NK-92 treated with Interleukin-12 subunit alpha and Interleukin-12 subunit beta, amount 100 ng/mL, for 24 hours (cell line): ENCODE data around the gene KREMEN1.
"Not testable (repeated sequence)": the region's sequence is repeated elsewhere in the genome, so short reads cannot be mapped to it uniquely, and the experiment has no call there.

ENCODE experiments used
- DNase-seq: peaks from one replicate; lab custom pipeline; 2025; lab: John Stamatoyannopoulos, UW

KREMEN1 gene, protein sequence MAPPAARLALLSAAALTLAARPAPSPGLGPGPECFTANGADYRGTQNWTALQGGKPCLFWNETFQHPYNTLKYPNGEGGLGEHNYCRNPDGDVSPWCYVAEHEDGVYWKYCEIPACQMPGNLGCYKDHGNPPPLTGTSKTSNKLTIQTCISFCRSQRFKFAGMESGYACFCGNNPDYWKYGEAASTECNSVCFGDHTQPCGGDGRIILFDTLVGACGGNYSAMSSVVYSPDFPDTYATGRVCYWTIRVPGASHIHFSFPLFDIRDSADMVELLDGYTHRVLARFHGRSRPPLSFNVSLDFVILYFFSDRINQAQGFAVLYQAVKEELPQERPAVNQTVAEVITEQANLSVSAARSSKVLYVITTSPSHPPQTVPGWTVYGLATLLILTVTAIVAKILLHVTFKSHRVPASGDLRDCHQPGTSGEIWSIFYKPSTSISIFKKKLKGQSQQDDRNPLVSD

DNA sequence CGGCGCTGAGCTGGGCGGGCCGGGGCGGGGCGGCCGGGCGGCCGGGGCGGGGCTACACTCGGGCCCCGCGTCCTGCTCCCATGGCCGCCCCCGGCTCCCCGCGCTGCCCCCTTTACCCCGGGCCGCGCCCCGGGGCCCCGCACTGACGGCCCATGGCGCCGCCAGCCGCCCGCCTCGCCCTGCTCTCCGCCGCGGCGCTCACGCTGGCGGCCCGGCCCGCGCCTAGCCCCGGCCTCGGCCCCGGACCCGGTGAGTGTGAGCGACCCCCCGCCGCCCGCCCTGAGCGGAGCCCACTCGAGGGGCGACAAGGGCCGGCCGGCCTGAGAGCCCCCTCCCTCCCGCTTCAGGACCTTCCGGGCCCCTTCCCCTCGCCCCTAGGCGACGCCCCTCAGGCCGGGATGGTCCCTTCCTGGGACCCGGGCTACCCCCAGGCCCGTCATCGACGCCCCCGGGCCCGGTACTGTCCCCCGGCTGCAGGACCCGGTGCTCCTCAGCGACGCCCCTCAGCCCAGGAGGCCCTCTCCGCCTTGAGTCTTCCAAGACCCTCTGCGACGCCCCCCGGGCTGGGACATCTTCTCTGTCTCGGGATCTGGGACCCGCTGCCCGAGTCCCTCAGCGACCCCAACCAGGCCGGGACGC is at the start of gene KREMEN1:
Gene KREMEN1, plus strand, starts transcription at position 57 of the 639 bp plus-strand sequence. Its CDS starts 96 bp downstream, at position 153.
- no peak for DNase-seq

DNA sequence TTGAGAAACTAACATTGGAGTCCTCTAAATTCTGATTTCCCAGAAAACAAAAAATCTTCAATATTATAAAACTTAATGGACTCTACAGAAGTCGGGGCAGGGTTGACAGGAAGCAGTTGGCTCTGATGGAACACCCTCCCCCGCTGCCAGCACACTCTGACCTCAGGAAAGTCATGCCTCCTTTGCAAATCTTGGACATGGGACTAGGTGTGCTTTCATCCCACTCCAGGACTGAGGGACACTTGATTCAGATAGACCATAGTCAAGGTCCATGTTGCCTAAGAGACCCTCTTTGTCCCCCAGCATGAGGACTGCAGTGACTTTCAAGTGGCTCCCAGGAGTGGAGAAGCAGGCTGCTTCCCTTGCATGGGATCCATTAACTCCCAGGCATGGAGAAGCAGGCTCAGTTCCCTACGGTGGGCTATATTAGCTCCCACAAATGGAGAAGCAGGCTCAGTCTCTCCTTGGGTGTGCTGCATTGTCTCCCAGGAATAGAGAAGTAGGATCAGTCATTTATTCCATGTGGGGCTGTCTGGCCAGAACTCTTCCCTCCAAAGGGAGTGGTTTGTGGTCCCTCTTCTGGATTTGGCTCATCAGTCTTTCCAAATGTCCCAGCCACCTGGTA is 49.6 kb upstream of the KREMEN1 start:
- no peak for DNase-seq

DNA sequence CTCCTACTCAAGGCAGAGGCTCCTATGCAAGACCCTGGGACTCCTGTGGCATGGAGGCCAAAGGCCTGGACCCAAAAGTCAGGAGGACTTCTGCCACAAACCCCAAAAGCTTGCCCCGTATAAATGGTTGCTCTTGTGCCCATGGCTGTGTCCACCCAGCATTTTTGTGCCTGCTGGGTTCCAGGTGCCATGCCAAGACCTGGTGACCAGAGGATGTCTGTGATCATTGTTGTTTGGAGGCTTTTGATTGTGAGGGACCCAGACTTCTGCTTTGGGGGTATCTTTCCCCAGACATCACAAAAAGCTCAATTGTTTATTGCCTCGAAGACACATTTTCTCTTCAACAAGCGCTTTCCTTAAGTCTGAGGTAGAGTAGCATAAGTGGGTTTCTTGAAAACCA is 46.3 kb upstream of the KREMEN1 start:
- DNase-seq: no peak

DNA sequence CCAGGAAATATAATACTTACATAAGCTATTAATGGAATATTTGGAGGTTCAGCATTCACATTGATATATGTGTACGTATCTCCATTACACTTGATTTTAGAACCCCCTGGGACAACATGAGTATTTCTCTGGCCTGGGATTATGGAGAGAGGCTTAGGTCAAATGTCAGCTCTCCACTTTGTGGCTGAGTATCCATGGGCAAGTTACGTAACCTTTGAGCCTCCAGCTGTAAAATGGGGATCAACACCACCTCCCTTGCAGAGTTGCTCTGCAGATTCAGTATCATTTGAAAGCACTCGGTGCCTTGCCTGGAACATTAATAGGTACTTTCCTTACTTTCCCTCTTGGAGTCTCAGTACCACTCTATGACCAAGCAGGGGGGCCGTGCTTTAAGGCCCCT is 44.4 kb upstream of the KREMEN1 start:
- no peak for DNase-seq

DNA sequence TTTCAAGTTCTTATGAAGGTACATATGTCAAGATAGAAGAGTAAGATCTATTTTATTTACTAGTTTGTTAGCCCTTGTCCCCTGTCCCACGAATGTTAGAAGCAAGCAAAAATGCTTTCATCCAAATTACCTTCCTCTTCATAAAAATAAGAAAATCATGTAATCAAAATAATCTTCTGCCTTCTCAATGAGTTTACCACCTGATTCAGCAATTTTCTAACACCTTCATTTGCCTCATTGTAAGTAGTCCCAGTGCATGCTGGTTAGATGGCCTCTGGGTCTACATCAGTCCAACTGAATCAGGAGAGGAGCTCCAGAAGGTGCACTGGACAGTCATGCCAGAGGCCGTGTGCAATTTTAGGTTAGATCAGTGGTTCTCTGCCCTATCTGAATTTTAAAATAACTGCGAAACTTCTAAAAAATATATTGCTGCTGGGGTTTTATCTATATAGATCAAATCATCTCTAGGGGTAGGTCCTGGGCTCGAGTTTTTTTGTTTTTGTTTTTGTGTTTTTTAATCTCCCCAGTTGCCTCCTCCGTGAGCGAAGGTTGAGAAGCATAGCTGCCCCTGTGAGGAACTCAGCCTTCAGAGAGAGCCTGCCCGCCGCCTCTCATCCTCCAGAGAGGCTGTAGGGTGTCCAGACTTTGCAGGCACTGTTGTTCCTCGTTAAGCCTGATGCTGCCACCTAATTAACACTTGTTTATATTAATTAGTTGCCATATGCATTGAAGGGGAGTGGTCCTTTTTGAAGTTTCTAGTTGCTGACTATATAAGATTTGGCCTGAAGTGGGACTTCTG is 43.4 kb upstream of the KREMEN1 start:
- no peak for DNase-seq

DNA sequence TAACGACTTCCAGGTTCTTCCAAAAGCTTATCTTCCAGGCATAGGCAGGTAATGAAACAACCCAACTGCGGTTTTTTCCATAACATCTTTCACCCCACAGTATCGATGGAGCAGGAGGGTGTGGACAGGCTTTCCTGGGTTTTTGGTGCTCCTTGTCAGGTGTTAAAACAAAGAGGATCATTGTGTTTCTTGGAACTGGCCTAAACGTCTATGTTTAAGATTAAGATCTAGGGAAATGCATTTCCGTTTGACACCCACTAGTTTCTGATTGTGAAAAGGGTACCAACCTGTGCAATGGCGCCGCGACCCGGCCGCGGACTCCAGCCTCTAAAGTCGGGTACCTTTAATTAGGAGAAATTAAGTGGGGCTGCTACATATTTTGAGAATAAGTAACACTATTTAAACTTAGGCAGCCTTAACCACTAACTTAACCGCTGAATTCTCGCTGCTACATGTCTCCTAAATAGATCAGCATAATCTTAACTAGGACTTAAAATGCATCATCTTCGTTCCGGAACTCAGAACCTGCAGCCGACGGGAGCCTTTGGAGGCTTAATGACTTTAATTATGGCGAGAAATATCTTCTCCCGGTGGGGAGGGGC is 42.7 kb upstream of the KREMEN1 start:
- DNase-seq: no peak

DNA sequence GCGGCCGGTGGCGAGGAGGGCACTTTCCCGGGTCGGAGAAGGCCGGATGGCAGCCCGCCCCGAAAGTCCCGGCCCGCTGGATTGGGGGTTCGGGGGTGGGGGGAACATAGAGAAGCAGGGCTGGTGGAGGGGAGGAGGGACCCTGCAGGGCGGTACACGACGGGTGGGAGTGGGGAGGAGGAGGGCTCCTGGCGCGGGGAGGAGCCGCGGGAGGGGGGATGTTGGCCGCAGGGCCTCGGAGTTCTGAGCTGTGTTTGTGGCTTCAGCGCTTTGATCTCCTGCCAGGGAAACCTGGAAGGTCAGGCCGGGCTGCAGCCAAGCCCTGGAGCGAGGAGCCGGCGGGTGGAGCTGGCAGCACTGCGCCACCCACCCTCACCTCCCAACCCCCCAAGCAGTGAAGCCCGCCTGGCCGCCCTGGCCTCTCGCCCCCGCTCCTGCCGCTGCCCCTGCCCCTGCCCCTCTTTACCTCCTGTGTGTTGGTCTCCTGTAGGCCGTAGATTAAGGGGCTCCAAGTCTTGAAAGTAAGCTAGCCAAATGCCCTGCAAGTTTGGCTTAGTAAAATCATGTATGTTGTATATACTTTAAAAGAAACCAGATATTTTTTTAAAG is 42.1 kb upstream of the KREMEN1 start:
- DNase-seq: no peak

DNA sequence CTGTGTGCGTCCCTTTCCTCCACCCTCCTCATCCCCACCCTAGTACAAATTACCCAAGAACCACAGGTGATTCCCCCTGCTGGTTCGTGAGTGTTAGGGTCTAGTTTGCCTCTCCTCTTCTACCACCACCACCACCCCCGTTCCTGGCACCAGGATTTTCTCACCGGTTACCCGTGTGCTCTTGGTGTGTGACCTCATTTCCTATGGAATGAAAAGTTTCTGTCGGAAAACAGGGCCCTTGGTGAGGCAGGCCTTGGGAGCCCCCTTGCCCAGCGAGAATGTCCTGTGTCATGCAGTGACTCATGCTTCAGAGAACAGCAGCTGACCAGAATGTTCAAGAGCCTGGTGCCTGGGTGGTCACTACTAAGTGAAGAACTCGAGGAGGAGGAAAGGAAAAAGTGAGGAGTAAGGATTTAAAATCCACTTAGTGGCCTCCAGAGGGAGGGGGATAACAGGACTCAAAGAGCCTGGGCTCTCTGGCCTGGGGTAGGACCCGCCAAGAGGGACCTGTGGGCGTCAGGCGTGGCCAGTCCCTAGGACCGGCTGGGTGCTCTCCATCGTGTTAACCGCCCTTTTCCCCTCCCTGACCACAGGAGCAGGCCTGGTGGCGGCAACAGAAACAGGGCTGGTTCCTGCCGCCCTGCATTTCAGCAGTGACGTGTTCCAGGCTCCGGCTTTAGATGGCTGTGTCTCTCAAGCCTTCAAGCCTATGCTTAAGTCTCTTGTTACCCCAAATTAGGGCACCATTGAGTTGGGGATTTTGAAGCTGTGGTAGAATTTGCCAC is 41.4 kb upstream of the KREMEN1 start:
- no peak for DNase-seq

DNA sequence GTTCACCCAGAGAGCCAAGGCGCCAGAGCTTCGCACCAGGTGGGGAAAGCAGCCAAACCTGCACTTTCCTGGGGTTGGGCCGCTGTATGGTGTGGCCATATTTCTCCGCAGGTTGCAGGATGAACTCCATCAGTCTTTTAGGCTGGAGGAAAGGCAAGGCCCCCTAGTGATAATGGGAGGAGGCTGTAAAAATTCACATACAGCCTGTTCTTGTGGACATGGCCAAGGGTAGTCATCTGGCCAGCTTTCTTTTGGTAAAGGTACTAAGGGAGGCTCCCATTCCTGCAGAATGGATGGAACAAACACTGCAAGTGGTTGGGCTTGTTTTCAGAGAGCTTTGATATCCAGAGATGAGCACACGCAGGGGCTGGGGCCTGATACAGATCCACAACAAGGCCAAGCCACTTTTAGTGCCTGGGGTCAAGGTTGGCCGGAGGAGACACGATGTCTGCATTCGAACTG is 40.8 kb upstream of the KREMEN1 start:
- no peak for DNase-seq

DNA sequence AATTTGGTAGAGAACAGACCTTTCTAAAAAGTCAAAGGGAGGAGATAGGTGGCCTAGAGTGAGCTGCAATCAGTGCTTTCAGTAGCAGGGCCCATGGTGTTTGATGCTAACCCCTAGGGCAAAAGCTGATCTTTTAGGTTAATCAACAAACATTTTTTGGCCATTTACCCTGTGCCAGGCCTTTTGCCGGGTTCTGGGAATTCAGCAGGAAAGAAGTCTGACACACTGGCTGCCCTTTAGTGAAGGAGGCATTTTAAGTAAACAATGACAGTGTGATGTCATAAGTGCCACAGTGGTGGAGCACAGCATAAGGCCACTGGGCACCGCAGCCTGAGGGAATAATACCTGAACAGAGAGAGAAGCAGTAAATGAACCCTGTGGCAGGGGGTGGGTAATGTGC is 40.3 kb upstream of the KREMEN1 start:
- DNase-seq: no peak

DNA sequence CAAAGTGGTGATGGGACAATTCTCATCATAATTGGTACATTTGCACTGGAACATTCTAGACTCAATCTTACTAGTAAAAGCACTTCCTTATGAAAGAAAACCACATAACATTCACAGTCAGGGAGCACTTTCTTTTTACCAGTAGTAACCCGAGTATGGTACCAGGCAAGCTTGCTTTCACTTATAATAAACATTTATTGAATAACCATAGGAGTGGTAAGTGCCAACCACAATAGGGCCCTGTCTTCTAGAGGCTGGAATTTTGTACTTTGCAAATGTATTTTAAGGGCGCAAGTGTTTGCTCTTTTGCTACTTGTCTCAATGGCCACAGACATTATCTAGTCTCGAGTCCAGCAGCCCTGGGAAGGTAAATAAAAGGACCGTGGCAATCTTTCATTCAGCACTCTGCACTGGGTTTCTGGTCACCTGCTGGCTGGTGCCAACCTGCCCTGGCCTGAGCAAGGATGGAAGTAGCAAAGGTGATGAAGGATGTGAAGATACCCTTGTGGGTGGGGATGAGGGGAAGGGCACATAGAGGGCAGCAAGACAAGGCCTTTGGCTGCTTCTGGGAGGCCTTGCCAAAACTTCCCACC is 35.4 kb upstream of the KREMEN1 start:
- DNase-seq: no peak

DNA sequence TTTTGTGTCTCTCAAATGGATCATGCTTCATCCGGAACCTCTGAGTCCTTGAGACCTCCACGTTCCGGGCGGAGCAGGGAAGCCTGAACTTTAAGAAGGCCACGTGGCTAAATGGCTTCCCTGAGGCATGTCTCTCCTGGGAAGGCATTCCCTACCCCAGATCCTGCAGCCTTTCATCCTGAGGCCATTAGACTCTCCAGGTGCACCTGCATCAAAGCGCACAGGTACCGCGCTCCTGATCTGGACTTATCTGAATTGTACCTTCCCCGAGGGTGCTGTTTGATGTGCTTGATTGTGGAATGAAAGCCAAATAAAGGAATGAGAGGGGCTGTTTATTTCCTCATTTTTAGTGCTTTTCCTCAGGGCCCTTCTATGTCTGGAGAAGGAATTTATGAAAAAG is 33.7 kb upstream of the KREMEN1 start:
- no peak for DNase-seq

DNA sequence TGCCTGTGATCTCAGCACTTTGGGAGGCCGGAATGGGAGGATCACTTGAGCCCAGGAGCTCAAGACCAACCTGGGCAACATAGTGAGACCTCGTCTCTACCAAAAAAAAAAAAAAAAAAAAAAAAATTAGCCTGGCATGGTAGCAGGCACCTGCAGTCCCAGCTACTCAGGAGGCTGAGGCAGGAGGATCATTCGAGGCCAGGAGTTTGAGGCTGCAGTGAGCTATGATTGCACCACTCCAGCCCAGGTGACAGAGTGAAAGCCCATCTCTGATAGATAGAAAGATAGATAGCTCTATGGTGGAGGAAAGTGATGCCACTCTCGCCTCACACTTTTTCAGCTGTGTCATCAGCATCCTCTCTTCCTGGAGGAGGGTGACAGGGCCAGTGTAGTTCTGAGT is 33.2 kb upstream of the KREMEN1 start:
- DNase-seq: not testable (repeated sequence)

DNA sequence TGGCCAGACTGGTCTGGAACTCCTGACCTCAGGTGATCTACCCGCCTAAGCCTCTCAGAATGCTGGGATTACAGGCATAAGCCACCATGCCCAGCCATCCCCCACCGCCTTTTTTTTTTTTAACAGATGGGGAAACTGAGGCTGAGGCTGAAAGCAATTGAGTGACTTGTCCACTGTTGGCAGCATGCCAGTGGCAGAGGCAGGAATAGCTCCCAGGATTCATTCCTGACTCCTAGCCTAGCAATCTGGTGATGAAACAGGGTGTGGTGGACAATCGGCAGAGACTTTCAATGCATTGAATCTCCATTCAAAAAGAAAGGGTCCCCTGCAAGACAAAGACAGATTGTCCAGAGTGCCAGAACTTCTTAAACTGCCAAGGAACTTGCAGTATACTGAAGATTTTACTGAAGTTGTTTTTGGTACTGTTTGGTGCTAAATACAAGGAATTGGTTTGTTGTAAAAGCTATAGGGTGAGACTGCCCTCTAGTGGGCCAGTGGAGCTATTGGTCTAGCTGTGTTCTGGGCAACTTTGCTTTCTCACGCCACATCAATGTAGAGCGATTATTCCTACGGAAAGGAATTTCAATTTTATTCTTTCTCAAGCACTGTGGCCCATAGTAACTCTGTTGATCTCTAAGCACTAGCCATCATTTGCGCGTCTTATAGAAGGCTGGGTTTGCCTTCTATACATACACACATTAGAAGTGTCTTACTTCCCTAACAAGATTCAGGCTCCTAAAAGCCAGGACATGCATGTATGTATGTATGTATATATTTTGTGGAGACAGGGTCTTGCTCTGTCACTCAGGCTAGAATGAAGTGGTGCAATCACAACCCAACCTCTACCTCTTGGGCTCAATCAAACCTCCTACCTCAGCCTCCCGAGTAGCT is 32.2 kb upstream of the KREMEN1 start:
- peak; percentile 10 for DNase-seq

DNA sequence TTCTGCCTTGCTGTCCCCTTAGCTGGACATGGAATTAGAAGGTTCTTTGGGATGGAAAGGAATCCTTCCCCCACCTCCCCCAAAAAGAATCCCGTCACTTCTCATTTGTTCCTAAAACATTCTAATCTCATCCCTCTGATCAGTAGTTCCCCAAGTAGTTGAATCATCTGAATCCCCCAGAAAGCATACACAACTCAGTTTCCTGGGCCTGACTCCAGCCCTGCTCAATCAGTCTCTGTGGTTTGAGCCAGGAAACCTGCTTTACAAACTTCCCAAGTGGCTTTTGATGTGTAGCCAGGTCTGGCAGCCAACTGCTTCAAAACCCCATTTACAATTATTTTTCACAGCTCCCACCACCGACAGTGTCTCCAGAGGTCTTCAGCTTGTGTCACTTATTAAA is 31.4 kb upstream of the KREMEN1 start:
- no peak for DNase-seq

DNA sequence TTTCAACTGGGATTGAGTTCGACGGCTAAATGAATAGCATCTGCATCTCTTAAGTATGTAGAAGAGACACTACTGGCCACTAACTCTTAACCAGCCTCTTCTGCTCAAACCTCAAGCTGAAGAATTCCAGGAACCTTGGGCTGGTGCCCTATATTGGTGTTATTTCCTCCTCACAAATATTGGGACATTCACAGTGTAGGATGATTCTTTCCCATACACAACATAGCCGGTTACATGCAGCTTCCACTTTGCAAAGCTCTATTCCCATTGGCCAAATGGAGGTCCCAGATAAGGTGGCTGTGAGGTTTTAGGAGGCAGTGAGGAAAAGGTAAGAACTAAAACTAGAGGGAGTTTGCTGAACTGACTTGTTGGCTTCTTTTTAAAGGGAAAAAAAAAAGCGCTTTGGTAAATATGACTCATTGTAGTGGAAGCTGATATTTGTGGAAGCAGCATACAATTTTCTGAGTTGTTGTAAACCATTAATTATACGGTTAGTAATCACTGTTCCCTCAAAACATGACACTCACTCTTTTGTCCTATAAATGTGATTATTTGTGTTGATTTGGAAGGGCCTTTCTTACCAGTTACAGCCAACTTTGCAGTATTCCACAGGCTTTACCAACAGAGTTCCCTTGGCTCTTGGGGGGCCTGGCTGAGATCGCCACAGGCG is 28.8 kb upstream of the KREMEN1 start:
- no peak for DNase-seq

DNA sequence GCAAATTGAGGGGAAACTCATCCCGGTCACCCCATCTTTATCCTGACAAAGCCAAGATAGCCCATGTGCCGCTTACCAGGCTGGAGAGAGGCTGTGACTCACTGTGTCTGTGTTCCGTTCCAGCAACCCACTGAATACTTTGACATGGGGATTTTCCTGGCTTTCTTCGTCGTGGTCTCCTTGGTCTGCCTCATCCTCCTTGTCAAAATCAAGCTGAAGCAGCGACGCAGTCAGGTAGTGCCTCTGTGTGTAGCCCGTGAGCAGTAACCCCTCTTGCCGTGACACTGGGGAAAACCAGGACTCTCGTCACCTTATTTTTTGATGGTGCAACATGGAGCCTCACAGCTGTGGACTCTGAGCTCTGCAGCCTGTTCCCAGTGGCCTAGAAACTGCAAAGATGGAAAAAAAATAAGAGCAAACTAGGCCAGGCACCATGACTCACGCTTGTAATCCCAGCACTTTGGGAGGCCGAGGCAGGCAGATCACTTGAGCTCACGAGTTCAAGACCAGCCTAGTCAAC is 28.1 kb upstream of the KREMEN1 start:
- DNase-seq: no peak
